Chondrocyte (in vitro differentiated cells): ENCODE data around the gene WWOX. TPM values are rescaled to one million over a fixed set of nuclear protein-coding genes. Genes with fewer than 3 reads are reported as not detected.

Experiments
- DNase-seq: peaks from one replicate; pipeline ENCODE4 v3.0.0; 2021; ENCODE audit warnings: mixed read lengths, low spot score
- H3K27ac Mint-ChIP-seq: one replicate; pipeline ENCODE4 v1.8.0; 2021; ENCODE audit warnings: mild to moderate bottlenecking, moderate library complexity, mixed read lengths; ENCODE audit not compliant: unreplicated experiment
- H3K27me3 Mint-ChIP-seq: 2 replicates; pipeline ENCODE4 v1.8.0; 2021; ENCODE audit warnings: low read depth, mixed read lengths
- H3K36me3 Mint-ChIP-seq: 2 replicates; pipeline ENCODE4 v1.8.0; 2021; ENCODE audit warnings: low read depth, mixed read lengths
- H3K4me1 Mint-ChIP-seq: 2 replicates; pipeline ENCODE4 v1.8.0; 2021; ENCODE audit warnings: low read depth, mild to moderate bottlenecking, mixed read lengths
- H3K4me3 Mint-ChIP-seq: one replicate; pipeline ENCODE4 v1.8.0; 2021; ENCODE audit warnings: mild to moderate bottlenecking, moderate library complexity, mixed read lengths; ENCODE audit not compliant: unreplicated experiment
- H3K9me3 Mint-ChIP-seq: 2 replicates; pipeline ENCODE4 v1.8.0; 2021; ENCODE audit warnings: low read depth, mixed read lengths
- total RNA-seq: library from RNA; stranded (reverse); gene quantifications from 3 replicates; pipeline ENCODE4 v1.2.1, GENCODE V29; 2021
- TF ChIP-seq, protein P1 (sequence below): fragments of 200-600 bp; sonication (generic); IDR thresholded peaks from 2 replicates; pipeline ENCODE4 v1.5.0; 2021; ENCODE audit warnings: antibody characterized with exemption, mild to moderate bottlenecking, moderate library complexity

The WWOX gene
- total RNA-seq, 1 donor from 2014 or later = 12.1 TPM

- no peak overlapping the region for H3K27ac Mint-ChIP-seq
- no peaks in the 10 kb centered on the region for H3K27me3 Mint-ChIP-seq
- H3K36me3 Mint-ChIP-seq = no peaks in the 10 kb centered on the region
- DNase-seq = no peak
- H3K4me3 Mint-ChIP-seq = no peak overlapping the region
- no peaks in the 10 kb centered on the region for H3K4me1 Mint-ChIP-seq
- H3K9me3 Mint-ChIP-seq = peaks cover 6% of the 10 kb centered on the region
- TF ChIP-seq, protein P1, sequence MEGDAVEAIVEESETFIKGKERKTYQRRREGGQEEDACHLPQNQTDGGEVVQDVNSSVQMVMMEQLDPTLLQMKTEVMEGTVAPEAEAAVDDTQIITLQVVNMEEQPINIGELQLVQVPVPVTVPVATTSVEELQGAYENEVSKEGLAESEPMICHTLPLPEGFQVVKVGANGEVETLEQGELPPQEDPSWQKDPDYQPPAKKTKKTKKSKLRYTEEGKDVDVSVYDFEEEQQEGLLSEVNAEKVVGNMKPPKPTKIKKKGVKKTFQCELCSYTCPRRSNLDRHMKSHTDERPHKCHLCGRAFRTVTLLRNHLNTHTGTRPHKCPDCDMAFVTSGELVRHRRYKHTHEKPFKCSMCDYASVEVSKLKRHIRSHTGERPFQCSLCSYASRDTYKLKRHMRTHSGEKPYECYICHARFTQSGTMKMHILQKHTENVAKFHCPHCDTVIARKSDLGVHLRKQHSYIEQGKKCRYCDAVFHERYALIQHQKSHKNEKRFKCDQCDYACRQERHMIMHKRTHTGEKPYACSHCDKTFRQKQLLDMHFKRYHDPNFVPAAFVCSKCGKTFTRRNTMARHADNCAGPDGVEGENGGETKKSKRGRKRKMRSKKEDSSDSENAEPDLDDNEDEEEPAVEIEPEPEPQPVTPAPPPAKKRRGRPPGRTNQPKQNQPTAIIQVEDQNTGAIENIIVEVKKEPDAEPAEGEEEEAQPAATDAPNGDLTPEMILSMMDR = no peak
Observed at GRCh38 chr16:78778101-78779004, 678.9 kb downstream of the WWOX start.

GRCh38 chr16:78780808-78781207 is 681.4 kb downstream of the WWOX start:
- no peaks in the 10 kb centered on the region for H3K36me3 Mint-ChIP-seq
- TF ChIP-seq, protein P1 = no peak
- H3K4me1 Mint-ChIP-seq = no peaks in the 10 kb centered on the region
- H3K9me3 Mint-ChIP-seq = peaks cover 6% of the 10 kb centered on the region
- no peak overlapping the region for H3K4me3 Mint-ChIP-seq
- no peak for DNase-seq
- H3K27me3 Mint-ChIP-seq = no peaks in the 10 kb centered on the region
- no peak overlapping the region for H3K27ac Mint-ChIP-seq

GRCh38 chr16:78782572-78782971 is 683.1 kb downstream of the WWOX start:
- peaks cover 3% of the 10 kb centered on the region for H3K9me3 Mint-ChIP-seq
- no peaks in the 10 kb centered on the region for H3K36me3 Mint-ChIP-seq
- TF ChIP-seq, protein P1 = no peak
- no peak overlapping the region for H3K4me3 Mint-ChIP-seq
- no peak overlapping the region for H3K27ac Mint-ChIP-seq
- DNase-seq = no peak
- H3K4me1 Mint-ChIP-seq = no peaks in the 10 kb centered on the region
- no peaks in the 10 kb centered on the region for H3K27me3 Mint-ChIP-seq

GRCh38 chr16:78783570-78784079 is 684.2 kb downstream of the WWOX start:
- H3K36me3 Mint-ChIP-seq = no peaks in the 10 kb centered on the region
- H3K27me3 Mint-ChIP-seq = no peaks in the 10 kb centered on the region
- H3K9me3 Mint-ChIP-seq = peaks cover 3% of the 10 kb centered on the region
- H3K4me1 Mint-ChIP-seq = no peaks in the 10 kb centered on the region
- no peak for DNase-seq
- no peak overlapping the region for H3K27ac Mint-ChIP-seq
- no peak overlapping the region for H3K4me3 Mint-ChIP-seq
- TF ChIP-seq, protein P1 = no peak

DNA sequence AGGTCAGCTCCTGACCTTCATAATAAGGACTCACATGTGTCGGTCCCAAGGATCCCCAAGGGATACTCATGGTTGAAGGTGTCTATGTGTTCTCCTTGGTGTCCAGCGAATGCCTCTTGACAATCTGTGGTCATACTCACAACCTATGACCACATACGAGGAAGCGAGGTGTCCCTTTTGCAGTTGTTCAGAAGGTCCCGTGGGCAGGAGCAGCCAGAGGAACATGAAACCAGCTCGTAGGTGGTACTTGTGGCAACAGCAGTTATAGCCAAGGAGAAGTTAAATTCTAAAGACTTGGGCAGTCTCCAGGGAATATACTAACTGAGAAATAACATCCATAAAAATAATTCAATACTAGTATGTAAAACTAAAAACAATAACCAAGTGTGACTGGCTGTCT is 685.3 kb downstream of the WWOX start:
- TF ChIP-seq, protein P1 = no peak
- Mint-ChIP-seq H3K4me3 (no peak overlapping the region), H3K36me3 (no peaks in the 10 kb centered on the region), H3K27me3 (no peaks in the 10 kb centered on the region), H3K9me3 (peaks cover 3% of the 10 kb centered on the region), H3K4me1 (no peaks in the 10 kb centered on the region), H3K27ac (no peak overlapping the region)
- no peak for DNase-seq
